ENCODE results near the gene GNB1L. TPM values are rescaled to one million over a fixed set of nuclear protein-coding genes. Genes with fewer than 3 reads are reported as not detected.

GNB1L gene
- total and polyA plus RNA-seq, 10 of the 15 experiments (the other 5 are each of a cell fraction or from before 2014, with no cell fraction given) = 0.21 to 19.4 (median 6.8) TPM

- H3K27ac ChIP-seq (ENCODE audit: control insufficient read depth, insufficient read depth) = no peak overlapping the region
- no peaks in the 10 kb centered on the region for H3K27me3 ChIP-seq (replicated peaks in 1 of 2; ENCODE audit: control insufficient read depth in 2 of 2, insufficient read depth in 2 of 2, low read length in 1 of 2)
- H3K36me3 ChIP-seq (ENCODE audit: control insufficient read depth in 2 of 2, insufficient read depth in 2 of 2, low read length in 1 of 2) = no peaks in the 10 kb centered on the region; a peak in 1 of 4 replicates
- H3K4me2 ChIP-seq (ENCODE audit: control insufficient read depth, insufficient read depth) = no peak overlapping the region
- intact Hi-C loops (cut with micrococcal nuclease; ENCODE audit: unreplicated experiment) = no loop called here
- POLR2A ChIA-PET = no interaction called here
- ATAC-seq (no peak), FAIRE-seq (no peak), DNase-seq (ENCODE audit: low read depth, low spot score) (no peak)
- TF ChIP-seq POLR2AphosphoS2 (IDR thresholded peaks at IDR 0.05; ENCODE audit: low read depth, low read length) = no peak
- TF ChIP-seq EP300 (IDR thresholded peaks at IDR 0.05; ENCODE audit: borderline replicate concordance in 1 of 2, control insufficient read depth in 1 of 2, low read depth in 2 of 2, low read length in 2 of 2) = no peak
- no peak for TF ChIP-seq MYB (IDR thresholded peaks at IDR 0.05; ENCODE audit: borderline replicate concordance, low read depth, low read length)
- TF ChIP-seq SMAD5 (IDR thresholded peaks at IDR 0.05; ENCODE audit: low read depth) = no peak
- TF ChIP-seq SUPT20H (IDR thresholded peaks at IDR 0.05; ENCODE audit: borderline replicate concordance, control insufficient read depth, low read depth, low read length) = no peak
- TF ChIP-seq FOS (IDR thresholded peaks at IDR 0.05; ENCODE audit: borderline replicate concordance, extremely low read depth, insufficient read length) = no peak
- TF ChIP-seq CEBPB (IDR thresholded peaks at IDR 0.05; ENCODE audit: borderline replicate concordance in 1 of 2, low read depth in 2 of 2, low read length in 2 of 2) = no peak
- TF ChIP-seq ATF7 (IDR thresholded peaks at IDR 0.05; ENCODE audit: low read depth) = no peak
- TF ChIP-seq MLLT1 (IDR thresholded peaks at IDR 0.05) = no peak
- no peak for TF ChIP-seq FOXK2 (IDR thresholded peaks at IDR 0.05)
- no peak for TF ChIP-seq BHLHE40 (IDR thresholded peaks at IDR 0.05; ENCODE audit: borderline replicate concordance in 1 of 2, low read depth in 2 of 2, low read length in 1 of 2)
- TF ChIP-seq SREBF2 (IDR thresholded peaks at IDR 0.05; ENCODE audit: low read length) = no peak
- no peak for TF ChIP-seq SPI1 (IDR thresholded peaks at IDR 0.05; ENCODE audit: borderline replicate concordance, insufficient read depth, low read depth, low read length)
- no peak for TF ChIP-seq ZNF622 (IDR thresholded peaks at IDR 0.05)
- TF ChIP-seq PRDM15 (CRISPR knock-in tag; IDR thresholded peaks at IDR 0.05) = no peak
- BruUV-seq (replicated peaks) = no TSS peak
- H3K9me3 ChIP-seq (replicated peaks; ENCODE audit: control insufficient read depth, insufficient read depth, low read length) = no peaks in the 10 kb centered on the region
- no peak overlapping the region for H2AFZ ChIP-seq (ENCODE audit: control insufficient read depth, low read depth, low read length)
- H3K79me2 ChIP-seq (ENCODE audit: control insufficient read depth, insufficient read depth, low read length) = no peaks in the 10 kb centered on the region
- no peaks in the 10 kb centered on the region for H3K4me1 ChIP-seq (ENCODE audit: control insufficient read depth, insufficient read depth, low read length)
- WGBS (ENCODE audit: insufficient coverage, insufficient replicate concordance, low lambda C conversion rate, missing lambda C conversion rate) = 85% methylated on average over 16 of the region's 16 CpGs
- in situ Hi-C loops (cut with MboI) = no loop called here
- H3K9ac ChIP-seq (ENCODE audit: control insufficient read depth, insufficient read depth, low read length) = no peak overlapping the region
- H4K20me1 ChIP-seq (ENCODE audit: control insufficient read depth, insufficient read depth) = no peaks in the 10 kb centered on the region
- RAD21 ChIA-PET (ENCODE audit: unreplicated experiment) = no interaction called here
- SMC1A ChIA-PET (ENCODE audit: uncharacterized antibody, unreplicated experiment) = no interaction called here
- CTCF ChIA-PET = no interaction called here
- H3K4me3 ChIP-seq = no peak overlapping the region
Observed at GRCh38 chr22:19897726-19898125, 43.1 kb upstream of the GNB1L start.

All from GM12878 (cell line).